Endothelial cell of umbilical vein (primary cell): Measurements from ENCODE around the gene F2RL3. TPM values are rescaled to one million over a fixed set of nuclear protein-coding genes. Genes with fewer than 3 reads are reported as not detected.

Experiments used
- BruUV-seq: library from RNA; stranded (reverse); fragments of 400-500 nt; replicated peaks from 2 replicates; lab custom pipeline; 2021; lab: Mats Ljungman, UMichigan
- CTCF ChIA-PET: fragments of 300-600, 350-600 bp; sonication (Branson Sonifier 250); formaldehyde crosslinking; loops from one replicate; lab custom pipeline; 2021; ENCODE audit warnings: antibody characterized with exemption, inconsistent platforms; lab: Charles Lee
- POLR2A ChIA-PET: fragments of 300-600, 350-600 bp; sonication (Branson Sonifier 250); formaldehyde crosslinking; loops from one replicate; lab custom pipeline; 2021; ENCODE audit warnings: antibody characterized with exemption, inconsistent platforms; lab: Charles Lee
- DNase-seq: peaks from one replicate; pipeline ENCODE4 v3.0.0-alpha.2; 2011; ENCODE audit warnings: low read depth, low spot score
- FAIRE-seq: peaks from 2 replicates; lab custom pipeline; 2011; peaks lifted over from hg19 to GRCh38; lab: Jason Lieb, UNC
- H2AFZ ChIP-seq: 2 replicates; pipeline ENCODE4 v1.6.0; 2012; ENCODE audit warnings: low read depth, low read length, control low read depth, inconsistent platforms
- H3K27ac ChIP-seq: 2 replicates; pipeline ENCODE4 v1.5.1; 2011; ENCODE audit warnings: low read depth, mild to moderate bottlenecking, control low read depth, low read length, moderate library complexity; ENCODE audit not compliant: insufficient read depth
- H3K27me3 ChIP-seq, 2 experiments: 2 replicates each; pipeline versions ENCODE4 v1.6.0 to v1.6.1; 2011; ENCODE audit warnings: low read length in 2 of 2, mixed read lengths in 1 of 2; ENCODE audit not compliant: control insufficient read depth in 2 of 2, insufficient read depth in 2 of 2
- H3K36me3 ChIP-seq, 2 experiments: 2 replicates in 1 of 2; 3 replicates in 1 of 2; pipeline ENCODE4 v1.5.1; 2011; ENCODE audit warnings: low read length in 2 of 2, mild to moderate bottlenecking in 1 of 2, moderate library complexity in 1 of 2; ENCODE audit not compliant: control insufficient read depth in 2 of 2, insufficient read depth in 2 of 2; ENCODE audit errors: extremely low read depth in 1 of 2
- H3K4me1 ChIP-seq: 3 replicates; pipeline ENCODE4 v1.5.1; 2011; ENCODE audit warnings: mild to moderate bottlenecking, low read length; ENCODE audit not compliant: control insufficient read depth, insufficient read depth; ENCODE audit errors: extremely low read depth
- H3K4me2 ChIP-seq: 2 replicates; pipeline ENCODE4 v1.6.1; 2011; ENCODE audit warnings: low read length, control low read depth, mixed read lengths; ENCODE audit not compliant: insufficient read depth
- H3K4me3 ChIP-seq, 3 experiments: fragments of 200-600 bp in 1 of 3; sonication (generic), shearing (Covaris generic) in 1 of 3; replicated peaks in 1 of 3; 2 replicates each; pipeline ENCODE4 v1.5.1; 2011 to 2016; ENCODE audit warnings: control low read depth in 3 of 3, low read length in 3 of 3, mild to moderate bottlenecking in 2 of 3, inconsistent platforms in 1 of 3, low read depth in 1 of 3, moderate library complexity in 1 of 3; ENCODE audit not compliant: insufficient read depth in 1 of 3
- H3K79me2 ChIP-seq: 2 replicates; pipeline ENCODE4 v1.6.0; 2012; ENCODE audit warnings: low read length, inconsistent platforms; ENCODE audit not compliant: control insufficient read depth, insufficient read depth
- H3K9ac ChIP-seq: replicated peaks from 2 replicates; pipeline ENCODE3; 2011; ENCODE audit warnings: low read length, control low read depth; ENCODE audit not compliant: insufficient read depth; ENCODE audit errors: extremely low read depth
- H3K9me1 ChIP-seq: replicated peaks from 3 replicates; pipeline ENCODE4 v1.6.0; 2011; ENCODE audit warnings: mild to moderate bottlenecking, low read length; ENCODE audit not compliant: control insufficient read depth, insufficient read depth; ENCODE audit errors: extremely low read depth
- H3K9me3 ChIP-seq: replicated peaks from 2 replicates; pipeline ENCODE4 v1.5.1; 2012; ENCODE audit warnings: low read length, inconsistent platforms; ENCODE audit not compliant: control insufficient read depth, insufficient read depth
- H4K20me1 ChIP-seq: replicated peaks from 2 replicates; pipeline ENCODE3; 2011; ENCODE audit warnings: mild to moderate bottlenecking, low read length; ENCODE audit not compliant: control insufficient read depth, insufficient read depth; ENCODE audit errors: extremely low read depth
- CTCF ChIP-seq, 2 donors: IDR thresholded peaks; 1 replicate in 1 of 2; 2 replicates in 1 of 2; pipeline ENCODE4 v1.5.1; 2011; ENCODE audit warnings: low read length in 2 of 2, mild to moderate bottlenecking in 2 of 2, moderate library complexity in 2 of 2, control low read depth in 1 of 2, inconsistent platforms in 1 of 2, low read depth in 1 of 2; ENCODE audit not compliant: insufficient read depth in 1 of 2; ENCODE audit errors: extremely low read depth in 1 of 2
- EZH2 ChIP-seq: IDR thresholded peaks from 2 replicates; pipeline ENCODE4 v1.6.1; 2012; ENCODE audit warnings: borderline replicate concordance, low read depth, mild to moderate bottlenecking, moderate library complexity, low read length, inconsistent platforms; ENCODE audit not compliant: severe bottlenecking
- JUN ChIP-seq: IDR thresholded peaks from 2 replicates; pipeline ENCODE4 v1.6.1; 2011; ENCODE audit warnings: borderline replicate concordance, low read depth; ENCODE audit not compliant: insufficient read length, insufficient read depth
- MAX ChIP-seq: IDR thresholded peaks from 2 replicates; pipeline ENCODE4 v1.6.1; 2011; ENCODE audit not compliant: insufficient read depth, insufficient read length
- MYC ChIP-seq: IDR thresholded peaks from one replicate; pipeline ENCODE4 v1.6.1; 2011; ENCODE audit warnings: mild to moderate bottlenecking, low read depth, low read length
- dilution Hi-C: fragments of 300-500 bp; cut with MboI; formaldehyde crosslinking; loops from one replicate; pipeline ENCODE4 v1.15.0; 2019; ENCODE audit warnings: low sequenced_read_pairs; ENCODE audit not compliant: extremely low pct_ligation_motif_present
- intact Hi-C: fragments of 100-400 bp; cut with micrococcal nuclease; formaldehyde crosslinking; loops from one replicate; pipeline ENCODE4 v1.10.0; 2022
- polyA plus RNA-seq, 4 experiments: library from polyadenylated mRNA; depleted of rRNA in 3 of 4; stranded (reverse) in 3 of 4; unstranded in 1 of 4; fragments of >200 nt; gene quantifications; 2 replicates each; pipeline versions ENCODE4 v1.2.1 to v1.2.3, GENCODE V29; 2011 to 2012; ENCODE audit warnings: missing spikeins in 1 of 4
- total RNA-seq: library from RNA; stranded (reverse); gene quantifications from 2 replicates; pipeline ENCODE4 v1.2.3, GENCODE V29; 2021

The F2RL3 gene
- total and polyA plus RNA-seq, 2 donors (not counting 3 experiments of a cell fraction or from before 2014, with no cell fraction given): 1.2 to 1.7 TPM

GRCh38 chr19:16889366-16889882 is 625 bp downstream of the F2RL3 start:
- Histone ChIP-seq H3K36me3 (no peaks in the 10 kb centered on the region), H3K27me3 (no peaks in the 10 kb centered on the region), H2AFZ (peak overlapping the region; percentile 17), H3K9me3 (no peaks in the 10 kb centered on the region), H3K27ac (no peak overlapping the region), H3K9ac (peak overlapping the region; percentile 17), H3K79me2 (no peaks in the 10 kb centered on the region), H3K4me3 (no peak overlapping the region), H3K9me1 (no peaks in the 10 kb centered on the region), H4K20me1 (no peaks in the 10 kb centered on the region), H3K4me1 (peaks cover 14% of the 10 kb centered on the region), H3K4me2 (no peak overlapping the region)
- dilution Hi-C loops: no loop called here
- intact Hi-C loops: loop anchor here (5.0 kb wide), 1 partner anchor 37 kb away; no protein-coding TSS in a partner anchor
- POLR2A ChIA-PET: no interaction called here
- no TSS peak for BruUV-seq
- CTCF ChIA-PET: no interaction called here
- DNase-seq: no peak
- no peak for FAIRE-seq
- TF ChIP-seq MYC (no peak), CTCF (IDR thresholded peaks at IDR 0.05; ENCODE audit: extremely low read depth in 1 of 2, insufficient read depth in 1 of 2, low read depth in 1 of 2, low read length in 2 of 2) (peak in 1 of 2 donors; percentile 7), EZH2 (no peak), JUN (no peak), MAX (no peak)
